BLaER1 treated with 17β-estradiol and CSF1 and Interleukin-3, amounts not matched to agents 10 nM and 100 nM (cell line): Measurements from ENCODE around the gene AJAP1.

Experiments
- H3K27ac ChIP-seq, 11 experiments: shearing (Covaris generic); formaldehyde crosslinking; 2 replicates each; pipeline ENCODE4 v1.8.1; 2022
- H3K27me3 ChIP-seq, 11 experiments: shearing (Covaris generic); formaldehyde crosslinking; 2 replicates each; pipeline ENCODE4 v1.8.1; 2022
- H3K36me3 ChIP-seq, 11 experiments: shearing (Covaris generic); formaldehyde crosslinking; 2 replicates each; pipeline ENCODE4 v1.8.1; 2022
- H3K4me1 ChIP-seq, 10 experiments: shearing (Covaris generic); formaldehyde crosslinking; 2 replicates each; pipeline ENCODE4 v1.8.1; 2022
- H3K4me2 ChIP-seq, 11 experiments: shearing (Covaris generic); formaldehyde crosslinking; 2 replicates each; pipeline ENCODE4 v1.8.1; 2022
- H3K4me3 ChIP-seq, 10 experiments: shearing (Covaris generic); formaldehyde crosslinking; 2 replicates each; pipeline ENCODE4 v1.8.1; 2022
- H3K9ac ChIP-seq, 11 experiments: shearing (Covaris generic); formaldehyde crosslinking; 2 replicates each; pipeline ENCODE4 v1.8.1; 2022
- H3K9me3 ChIP-seq, 11 experiments: shearing (Covaris generic); formaldehyde crosslinking; replicated peaks in 1 of 11; 2 replicates each; pipeline ENCODE4 v1.8.1; 2022
- H4K20me1 ChIP-seq, 11 experiments: shearing (Covaris generic); formaldehyde crosslinking; 2 replicates each; pipeline ENCODE4 v1.8.1; 2022
- Cebpa-rat ChIP-seq, 11 experiments: shearing (Covaris generic); IDR thresholded peaks; 2 replicates each; pipeline ENCODE4 v1.8.1; 2022

AJAP1 gene

DNA sequence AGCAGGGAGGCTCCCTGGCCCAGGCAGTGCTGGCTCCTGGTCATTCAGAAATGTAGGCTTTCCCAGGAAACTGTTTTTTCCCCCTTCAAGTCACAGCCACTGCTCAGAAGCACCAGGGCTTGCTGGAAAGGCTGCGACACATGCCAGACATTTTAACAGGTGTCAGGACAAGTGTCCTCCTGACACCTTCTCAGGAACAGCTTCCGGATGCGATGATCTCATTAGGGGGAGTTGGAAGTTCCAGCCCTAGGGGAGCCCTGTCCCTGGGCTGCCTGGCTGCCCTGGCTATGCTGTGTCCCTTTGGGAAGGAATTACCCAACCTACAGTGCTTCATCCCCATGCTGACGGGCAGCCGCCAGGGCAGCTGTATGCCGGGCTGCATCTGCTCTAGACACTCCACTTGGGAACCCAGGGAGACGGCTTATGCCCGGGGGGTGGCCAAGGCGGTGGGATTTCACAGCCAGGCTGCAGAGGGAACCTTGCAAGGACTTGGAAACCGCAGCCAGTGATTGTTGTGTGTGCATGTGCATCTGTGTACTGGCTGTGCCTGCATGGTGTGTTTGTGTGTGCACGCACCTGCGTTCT, 41.8 kb downstream of the AJAP1 start:
- H3K4me1 ChIP-seq = peaks cover 0 to 6% (median 0%) of the 10 kb centered on the region in 10 experiments; a peak in 1 of 20 replicates
- peaks cover 0 to 39% (median 0%) of the 10 kb centered on the region in 11 experiments; a peak in 7 of 22 replicates for H4K20me1 ChIP-seq
- no peaks in the 10 kb centered on the region for H3K36me3 ChIP-seq
- H3K4me3 ChIP-seq = no peak overlapping the region
- TF ChIP-seq Cebpa-rat (IDR thresholded peaks at IDR 0.05) = no peak
- H3K9ac ChIP-seq = no peak overlapping the region
- no peaks in the 10 kb centered on the region for H3K9me3 ChIP-seq
- no peak overlapping the region for H3K4me2 ChIP-seq
- H3K27ac ChIP-seq = no peak overlapping the region
- no peaks in the 10 kb centered on the region for H3K27me3 ChIP-seq

DNA sequence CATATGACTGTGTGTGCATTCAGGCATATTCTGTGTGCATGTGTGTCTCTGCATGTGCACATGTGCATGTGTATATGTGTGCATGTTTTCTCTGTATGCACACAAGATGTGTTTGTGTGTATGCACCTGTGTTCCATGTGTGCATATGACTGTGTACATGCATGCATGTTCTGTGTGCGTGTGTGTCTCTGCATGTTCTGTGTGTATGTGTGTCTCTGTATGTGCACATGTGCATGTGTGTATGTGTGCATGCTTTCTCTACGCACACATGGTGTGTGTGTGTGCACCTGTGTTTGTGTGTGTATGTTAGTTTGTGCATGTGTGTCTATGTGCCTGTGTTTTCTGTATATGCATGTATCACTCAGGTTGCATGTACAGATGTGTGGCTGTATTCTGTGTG, 42.3 kb downstream of the AJAP1 start:
- Histone ChIP-seq H3K9me3 (no peaks in the 10 kb centered on the region), H4K20me1 (peaks cover 0 to 34% (median 0%) of the 10 kb centered on the region in 11 experiments; a peak in 7 of 22 replicates), H3K9ac (no peak overlapping the region), H3K36me3 (no peaks in the 10 kb centered on the region), H3K27ac (no peak overlapping the region), H3K4me2 (no peak overlapping the region), H3K4me3 (no peak overlapping the region), H3K27me3 (no peaks in the 10 kb centered on the region), H3K4me1 (peaks cover 0 to 6% (median 0%) of the 10 kb centered on the region in 10 experiments; a peak in 1 of 20 replicates)
- no peak for TF ChIP-seq Cebpa-rat (IDR thresholded peaks at IDR 0.05)

DNA sequence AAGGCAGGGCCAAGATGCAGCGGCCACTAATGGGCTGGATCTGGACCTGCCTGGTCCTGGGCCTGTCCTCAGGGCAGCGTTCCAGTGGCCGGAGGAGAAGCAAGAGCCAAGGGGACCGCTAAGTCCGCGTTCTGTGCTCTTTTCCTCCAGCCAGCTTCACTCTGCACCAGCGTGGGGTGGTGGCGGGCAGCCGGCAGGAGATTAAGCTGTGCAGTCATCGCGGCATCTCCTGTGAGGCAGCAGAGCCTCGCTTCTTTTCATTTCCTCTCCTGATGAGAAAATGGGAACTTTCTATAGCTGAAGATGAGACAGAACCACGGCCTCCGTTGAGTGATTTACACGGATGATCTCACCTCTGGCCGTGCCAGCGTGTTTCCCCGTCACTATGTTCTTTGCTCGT, 43.4 kb downstream of the AJAP1 start:
- Histone ChIP-seq H3K4me2 (no peak overlapping the region; a peak in 1 of 22 replicates), H3K36me3 (no peaks in the 10 kb centered on the region), H3K9me3 (no peaks in the 10 kb centered on the region), H3K27ac (no peak overlapping the region), H3K4me3 (no peak overlapping the region), H3K9ac (no peak overlapping the region), H3K4me1 (peaks cover 0 to 6% (median 0%) of the 10 kb centered on the region in 10 experiments; a peak in 1 of 20 replicates), H3K27me3 (no peaks in the 10 kb centered on the region), H4K20me1 (peaks cover 0 to 26% (median 0%) of the 10 kb centered on the region in 11 experiments; a peak in 7 of 22 replicates)
- TF ChIP-seq Cebpa-rat (IDR thresholded peaks at IDR 0.05) = no peak

DNA sequence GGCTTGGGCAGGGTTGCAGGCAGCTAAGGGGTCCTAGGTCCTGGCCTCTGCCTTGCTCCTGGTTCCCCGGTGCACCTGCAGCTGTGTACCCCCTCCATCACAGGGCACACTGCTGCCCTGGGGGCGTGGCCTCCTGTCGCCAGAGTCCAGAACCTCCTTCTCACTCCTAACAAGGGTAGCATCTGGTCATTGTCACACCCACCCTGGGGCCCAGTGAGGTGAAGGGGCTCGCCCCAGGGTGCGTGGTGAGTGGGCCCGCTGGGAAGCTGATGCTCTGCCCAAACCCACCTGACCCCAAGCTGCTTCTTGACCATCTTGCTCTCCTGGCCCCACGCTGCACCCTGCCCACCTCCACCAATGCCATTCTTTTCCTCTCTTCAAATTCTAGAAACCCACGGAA, 44.5 kb downstream of the AJAP1 start:
- TF ChIP-seq Cebpa-rat (IDR thresholded peaks at IDR 0.05) = no peak
- H3K27ac ChIP-seq = no peak overlapping the region
- H3K9ac ChIP-seq = no peak overlapping the region
- H3K27me3 ChIP-seq = no peaks in the 10 kb centered on the region
- H3K9me3 ChIP-seq = no peaks in the 10 kb centered on the region
- peaks cover 0 to 6% (median 0%) of the 10 kb centered on the region in 10 experiments; a peak in 1 of 20 replicates for H3K4me1 ChIP-seq
- no peaks in the 10 kb centered on the region for H3K36me3 ChIP-seq
- no peak overlapping the region for H3K4me2 ChIP-seq
- peaks cover 0 to 26% (median 0%) of the 10 kb centered on the region in 11 experiments; a peak in 7 of 22 replicates for H4K20me1 ChIP-seq
- H3K4me3 ChIP-seq = no peak overlapping the region

DNA sequence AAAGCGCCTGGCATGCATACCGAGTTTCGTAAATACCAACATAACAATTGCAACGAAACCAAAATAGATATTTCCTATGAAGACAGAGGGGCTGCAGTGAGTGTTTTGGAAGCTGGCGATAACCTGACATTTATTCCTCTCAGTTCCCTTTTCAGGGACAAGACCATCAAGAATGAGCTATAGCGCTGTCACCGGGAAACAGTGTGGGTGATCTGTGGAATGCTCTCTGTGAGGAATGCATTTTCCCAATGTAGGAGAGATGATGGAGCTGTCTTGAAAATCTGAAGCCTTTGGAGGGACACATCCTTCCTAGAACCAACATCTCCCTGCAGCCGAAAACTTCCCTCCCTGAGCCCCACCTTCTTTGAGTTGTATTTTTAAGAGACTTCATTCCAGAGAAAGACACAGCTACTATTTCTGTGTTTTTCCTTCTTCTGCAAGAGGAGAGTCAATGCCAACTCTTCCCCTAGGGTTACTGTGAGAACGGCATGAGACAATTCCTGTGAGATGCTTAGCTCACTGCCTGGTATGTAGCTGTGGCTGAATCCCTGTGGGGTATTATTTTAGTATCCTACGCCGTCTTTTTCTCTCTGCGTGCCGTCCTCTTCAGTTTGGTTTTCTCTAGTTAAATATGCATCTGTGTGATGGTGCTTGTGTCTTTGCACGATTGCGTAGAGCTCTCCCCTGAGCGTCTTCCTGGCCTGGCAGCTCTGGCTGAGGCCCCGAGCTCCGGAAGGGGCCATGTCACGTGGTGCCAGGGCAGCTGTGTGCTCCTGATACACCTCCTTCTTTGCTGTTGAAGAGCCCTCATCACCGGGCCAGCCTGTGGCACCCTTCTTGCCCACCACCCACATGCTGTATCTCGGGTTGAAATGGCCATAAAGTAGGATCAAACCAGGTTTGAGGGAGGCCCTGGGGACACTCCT, 45.2 kb downstream of the AJAP1 start:
- H3K9me3 ChIP-seq = no peaks in the 10 kb centered on the region
- no peak overlapping the region for H3K4me2 ChIP-seq
- H4K20me1 ChIP-seq = peaks cover 0 to 26% (median 0%) of the 10 kb centered on the region in 11 experiments; a peak in 7 of 22 replicates
- no peak overlapping the region for H3K4me3 ChIP-seq
- no peaks in the 10 kb centered on the region for H3K27me3 ChIP-seq
- H3K4me1 ChIP-seq = peaks cover 0 to 6% (median 0%) of the 10 kb centered on the region in 10 experiments; a peak in 1 of 20 replicates
- no peak overlapping the region for H3K9ac ChIP-seq
- H3K36me3 ChIP-seq = no peaks in the 10 kb centered on the region
- no peak for TF ChIP-seq Cebpa-rat (IDR thresholded peaks at IDR 0.05)
- no peak overlapping the region for H3K27ac ChIP-seq

DNA sequence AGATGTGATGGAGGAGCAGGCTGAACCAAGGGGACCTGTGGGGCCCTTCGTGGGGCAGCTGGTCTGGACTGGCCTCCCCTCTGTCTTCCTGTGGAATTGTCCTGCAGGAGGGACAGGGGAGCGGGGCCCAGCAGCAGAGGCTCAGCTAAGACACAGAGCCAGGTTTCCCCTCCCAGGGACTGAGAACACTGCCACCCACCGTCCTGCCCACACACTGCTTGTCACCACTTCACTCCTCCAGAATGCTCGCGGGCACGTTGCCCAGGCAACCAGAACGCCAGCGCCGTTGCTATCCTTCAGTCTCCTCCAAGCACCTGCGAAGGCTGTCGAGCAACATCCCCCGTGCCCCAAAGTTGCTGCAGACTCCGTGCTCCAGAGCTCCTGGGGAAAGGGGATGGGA, 46.4 kb downstream of the AJAP1 start:
- no peak overlapping the region for H3K27ac ChIP-seq

DNA sequence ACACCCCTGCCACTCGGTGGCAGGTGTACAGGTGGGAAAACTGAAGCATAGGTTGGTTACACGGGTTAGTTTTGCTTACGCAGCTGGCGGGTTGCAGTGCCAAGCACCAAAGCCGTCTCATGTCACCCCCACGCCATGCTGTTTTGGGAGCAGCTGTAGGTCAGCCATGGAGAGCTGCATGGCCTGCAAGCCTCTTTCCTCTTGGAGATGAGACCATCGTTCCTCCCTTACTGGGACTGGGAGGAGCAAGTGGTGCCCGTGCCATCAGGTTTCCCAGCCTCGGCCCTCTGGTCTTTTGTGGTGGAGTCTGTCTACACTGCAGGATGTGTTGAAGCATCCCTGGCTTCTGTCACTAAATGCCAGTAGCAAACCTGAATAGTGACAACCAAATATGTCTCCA, 46.9 kb downstream of the AJAP1 start:
- H3K27me3 ChIP-seq = no peaks in the 10 kb centered on the region

More for the DNA sequence above, 46.4 kb downstream of the AJAP1 start:
- no peaks in the 10 kb centered on the region for H3K9me3 ChIP-seq
- peaks cover 0 to 10% (median 3%) of the 10 kb centered on the region in 10 experiments; a peak in 14 of 20 replicates for H3K4me1 ChIP-seq
- no peak for TF ChIP-seq Cebpa-rat (IDR thresholded peaks at IDR 0.05)
- no peak overlapping the region for H3K9ac ChIP-seq
- H4K20me1 ChIP-seq = peaks cover 0 to 26% (median 0%) of the 10 kb centered on the region in 11 experiments; a peak in 7 of 22 replicates
- H3K36me3 ChIP-seq = no peaks in the 10 kb centered on the region
- no peak overlapping the region for H3K4me2 ChIP-seq
- H3K27me3 ChIP-seq = no peaks in the 10 kb centered on the region
- H3K4me3 ChIP-seq = no peak overlapping the region

DNA sequence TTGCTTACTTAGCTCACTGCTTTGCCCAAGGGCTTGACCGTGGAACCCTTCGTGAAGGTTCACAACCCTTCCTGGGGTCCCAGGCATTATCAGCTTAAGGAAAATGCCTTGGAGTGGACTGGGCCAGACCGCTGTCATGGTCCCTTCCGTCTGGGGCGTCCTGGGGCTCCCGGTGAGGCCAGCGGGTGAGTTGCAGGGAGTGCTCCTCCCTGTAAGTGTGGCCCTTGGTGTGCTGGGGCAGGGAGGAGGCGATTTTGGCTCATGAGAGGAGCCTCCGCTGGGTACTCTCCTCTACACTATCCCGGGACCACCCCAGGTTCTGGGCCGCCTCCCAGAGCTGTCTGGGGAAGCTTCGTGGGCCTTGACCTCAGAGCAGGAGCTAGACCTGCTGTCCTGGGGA, 48.1 kb downstream of the AJAP1 start:
- no peaks in the 10 kb centered on the region for H3K27me3 ChIP-seq
- peaks cover 0 to 20% (median 0%) of the 10 kb centered on the region in 11 experiments; a peak in 6 of 22 replicates for H4K20me1 ChIP-seq
- H3K4me1 ChIP-seq = peaks cover 0 to 17% (median 9%) of the 10 kb centered on the region in 10 experiments; a peak in 17 of 20 replicates
- no peak for TF ChIP-seq Cebpa-rat (IDR thresholded peaks at IDR 0.05)
- H3K9me3 ChIP-seq = no peaks in the 10 kb centered on the region
- no peak overlapping the region for H3K4me2 ChIP-seq
- no peaks in the 10 kb centered on the region for H3K36me3 ChIP-seq
- no peak overlapping the region for H3K27ac ChIP-seq
- H3K9ac ChIP-seq = no peak overlapping the region
- no peak overlapping the region for H3K4me3 ChIP-seq

More for the DNA sequence above, 46.9 kb downstream of the AJAP1 start:
- no peak overlapping the region for H3K27ac ChIP-seq
- TF ChIP-seq Cebpa-rat (IDR thresholded peaks at IDR 0.05) = no peak
- H3K9me3 ChIP-seq = no peaks in the 10 kb centered on the region
- no peak overlapping the region for H3K4me2 ChIP-seq
- H3K4me3 ChIP-seq = no peak overlapping the region
- peaks cover 0 to 24% (median 0%) of the 10 kb centered on the region in 11 experiments; a peak in 7 of 22 replicates for H4K20me1 ChIP-seq
- no peak overlapping the region for H3K9ac ChIP-seq
- peaks cover 0 to 15% (median 8%) of the 10 kb centered on the region in 10 experiments; a peak in 17 of 20 replicates for H3K4me1 ChIP-seq
- H3K36me3 ChIP-seq = no peaks in the 10 kb centered on the region

DNA sequence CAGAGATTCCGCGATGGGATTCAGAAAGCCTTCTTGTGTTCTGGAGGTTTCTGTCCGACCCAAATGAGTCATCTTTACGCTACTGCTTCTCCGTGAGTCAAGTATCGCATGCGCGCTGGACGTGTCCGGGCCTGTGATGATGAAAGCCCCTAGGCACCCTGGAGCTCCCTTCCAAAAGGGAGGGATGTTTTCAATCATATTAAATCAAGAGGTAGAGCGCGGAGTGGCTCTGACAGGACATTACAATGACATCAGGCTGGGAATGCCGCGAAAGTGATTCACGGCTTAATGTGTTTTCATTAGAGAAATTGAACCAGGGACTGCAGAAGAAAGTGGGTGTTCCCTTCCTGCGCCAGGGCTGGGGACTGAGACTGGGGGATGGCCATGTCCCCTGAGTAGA, 48.5 kb downstream of the AJAP1 start:
- Histone ChIP-seq H3K27ac (no peak overlapping the region), H3K9me3 (no peaks in the 10 kb centered on the region), H3K4me2 (no peak overlapping the region), H3K4me1 (peaks cover 0 to 17% (median 9%) of the 10 kb centered on the region in 10 experiments; a peak in 17 of 20 replicates), H4K20me1 (peaks cover 0 to 15% (median 0%) of the 10 kb centered on the region in 11 experiments; a peak in 3 of 22 replicates), H3K27me3 (no peaks in the 10 kb centered on the region), H3K36me3 (no peaks in the 10 kb centered on the region), H3K9ac (no peak overlapping the region), H3K4me3 (no peak overlapping the region)
- no peak for TF ChIP-seq Cebpa-rat (IDR thresholded peaks at IDR 0.05)
